ENCODE measurements around the gene CACNB2.

DNA sequence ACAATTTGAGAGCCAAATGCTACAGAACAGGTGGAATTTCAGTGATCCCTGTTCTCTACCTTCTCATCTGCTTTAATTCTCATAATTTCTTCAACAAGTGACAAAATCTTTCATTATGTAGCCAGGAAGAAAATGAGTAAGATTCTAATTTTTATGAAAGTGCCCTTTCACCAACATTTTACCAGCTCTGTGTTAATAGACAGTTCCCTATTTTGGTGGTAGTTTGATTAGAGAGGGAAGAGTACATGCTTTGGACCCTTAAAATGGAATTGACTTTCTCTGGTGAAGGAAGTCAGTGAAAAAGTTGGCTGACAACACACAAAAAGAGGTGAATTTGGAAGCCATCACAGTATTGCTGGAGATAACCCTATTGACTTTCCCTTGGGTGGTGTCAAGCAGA, 61.7 kb downstream of the CACNB2 start:
- TF ChIP-seq CTCF (IDR thresholded peaks at IDR 0.05) (no peak), POLR2A (IDR thresholded peaks at IDR 0.05) (no peak)
